B cell (primary cell): ENCODE measurements around the gene C10orf62.
"Not testable (repeated sequence)": the region's sequence is repeated elsewhere in the genome, so short reads cannot be mapped to it uniquely, and the experiment has no call there.

ENCODE experiments used
- EZH2 ChIP-seq: IDR thresholded peaks from 2 replicates; pipeline ENCODE4 v1.6.1; 2012; ENCODE audit warnings: borderline replicate concordance, low read depth, mild to moderate bottlenecking, moderate library complexity, low read length; ENCODE audit not compliant: insufficient read depth, poor library complexity, severe bottlenecking
- TF ChIP-seq, protein P1 (sequence below): fragments of 200-600 bp; IDR thresholded peaks from one replicate; pipeline ENCODE4 v1.8.0; 2022; ENCODE audit warnings: antibody characterized with exemption, mild to moderate bottlenecking

DNA sequence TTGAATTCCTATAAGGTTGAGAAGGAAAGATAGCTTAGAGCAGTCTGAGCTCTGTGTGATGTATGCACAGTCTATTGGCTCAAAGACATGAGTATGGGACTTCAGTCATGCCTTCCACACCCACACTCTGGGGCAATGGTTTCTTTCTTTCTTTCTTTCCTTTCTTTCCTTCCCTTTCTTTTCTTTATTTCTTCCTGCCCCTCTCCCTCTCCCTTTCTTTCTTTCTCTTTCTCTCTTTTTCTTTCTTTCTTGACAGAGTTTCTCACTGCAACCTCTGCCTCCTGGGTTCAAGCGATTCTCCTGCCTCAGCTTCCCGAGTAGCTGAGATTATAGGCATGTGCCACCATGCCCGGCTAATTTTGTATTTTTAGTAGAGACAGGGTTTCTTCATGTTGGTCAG, 49.6 kb downstream of the C10orf62 start:
- TF ChIP-seq, protein P1, sequence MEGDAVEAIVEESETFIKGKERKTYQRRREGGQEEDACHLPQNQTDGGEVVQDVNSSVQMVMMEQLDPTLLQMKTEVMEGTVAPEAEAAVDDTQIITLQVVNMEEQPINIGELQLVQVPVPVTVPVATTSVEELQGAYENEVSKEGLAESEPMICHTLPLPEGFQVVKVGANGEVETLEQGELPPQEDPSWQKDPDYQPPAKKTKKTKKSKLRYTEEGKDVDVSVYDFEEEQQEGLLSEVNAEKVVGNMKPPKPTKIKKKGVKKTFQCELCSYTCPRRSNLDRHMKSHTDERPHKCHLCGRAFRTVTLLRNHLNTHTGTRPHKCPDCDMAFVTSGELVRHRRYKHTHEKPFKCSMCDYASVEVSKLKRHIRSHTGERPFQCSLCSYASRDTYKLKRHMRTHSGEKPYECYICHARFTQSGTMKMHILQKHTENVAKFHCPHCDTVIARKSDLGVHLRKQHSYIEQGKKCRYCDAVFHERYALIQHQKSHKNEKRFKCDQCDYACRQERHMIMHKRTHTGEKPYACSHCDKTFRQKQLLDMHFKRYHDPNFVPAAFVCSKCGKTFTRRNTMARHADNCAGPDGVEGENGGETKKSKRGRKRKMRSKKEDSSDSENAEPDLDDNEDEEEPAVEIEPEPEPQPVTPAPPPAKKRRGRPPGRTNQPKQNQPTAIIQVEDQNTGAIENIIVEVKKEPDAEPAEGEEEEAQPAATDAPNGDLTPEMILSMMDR: not testable (repeated sequence)
- not testable (repeated sequence) for TF ChIP-seq EZH2
